ENCODE measurements around the gene CAMK2B.

- no peak for TF ChIP-seq CTCF (conservative IDR thresholded peaks at IDR 0.05)
- TF ChIP-seq ZFX (IDR thresholded peaks at IDR 0.05), result no peak
Measured at GRCh38 chr7:44372560-44373417, 47.4 kb upstream of the CAMK2B start.
